HepG2 (cell line): ENCODE measurements around the gene SLC41A3. TPM values are rescaled to one million over a fixed set of nuclear protein-coding genes. Genes with fewer than 3 reads are reported as not detected.

Source experiments
- FOXC1 ChIP-seq: sonication (generic); formaldehyde crosslinking; IDR thresholded peaks from 2 replicates; pipeline ENCODE4 v1.8.0; 2022; ENCODE audit warnings: mild to moderate bottlenecking, missing genetic modification reagents, borderline replicate concordance
- GABPA ChIP-seq, 2 experiments: IDR thresholded peaks; 2 replicates each; pipeline ENCODE4 v1.6.1; 2011 to 2016; ENCODE audit warnings: low read depth in 2 of 2, low read length in 1 of 2, missing biosample characterization in 1 of 2, missing genetic modification characterization in 1 of 2
- GABPB1 ChIP-seq: IDR thresholded peaks from 2 replicates; pipeline ENCODE4 v1.6.1; 2016; ENCODE audit warnings: mild to moderate bottlenecking, missing genetic modification reagents, moderate library complexity, missing compliant biosample characterization
- HDAC2 ChIP-seq: sonication (generic); formaldehyde crosslinking; IDR thresholded peaks from 2 replicates; pipeline ENCODE4 v1.4.0; 2020; ENCODE audit warnings: missing genetic modification reagents
- HNRNPK ChIP-seq: fragments of 200-400 bp; formaldehyde crosslinking; IDR thresholded peaks from 2 replicates; pipeline ENCODE4 v1.6.1; 2018; ENCODE audit warnings: low read length, low read depth, moderate library complexity, mild to moderate bottlenecking; ENCODE audit not compliant: poor library complexity, severe bottlenecking
- HOXD1 ChIP-seq: sonication (generic); formaldehyde crosslinking; IDR thresholded peaks from 2 replicates; pipeline ENCODE4 v1.5.0; 2020; ENCODE audit warnings: missing genetic modification reagents
- MEIS2 ChIP-seq: sonication (generic); formaldehyde crosslinking; IDR thresholded peaks from 2 replicates; pipeline ENCODE4 v1.9.0; 2021; ENCODE audit warnings: mild to moderate bottlenecking, missing genetic modification reagents
- NFIB ChIP-seq: sonication (generic); formaldehyde crosslinking; IDR thresholded peaks from 2 replicates; pipeline ENCODE4 v1.9.0; 2021; ENCODE audit warnings: missing genetic modification reagents, mild to moderate bottlenecking, borderline replicate concordance
- NR2C2 ChIP-seq: sonication (generic); formaldehyde crosslinking; IDR thresholded peaks from 2 replicates; pipeline ENCODE4 v1.4.0; 2020; ENCODE audit warnings: missing genetic modification reagents, mild to moderate bottlenecking, moderate library complexity, borderline replicate concordance
- NRL ChIP-seq: sonication (generic); formaldehyde crosslinking; IDR thresholded peaks from 2 replicates; pipeline ENCODE4 v1.5.0; 2020; ENCODE audit warnings: missing genetic modification reagents, mild to moderate bottlenecking, moderate library complexity, borderline replicate concordance
- POGZ ChIP-seq: sonication (generic); formaldehyde crosslinking; IDR thresholded peaks from 2 replicates; pipeline ENCODE4 v1.4.0; 2020; ENCODE audit warnings: mild to moderate bottlenecking, missing genetic modification reagents
- SAP130 ChIP-seq: IDR thresholded peaks from 2 replicates; pipeline ENCODE4 v1.6.1; 2016; ENCODE audit warnings: low read depth
- YEATS4 ChIP-seq: sonication (generic); formaldehyde crosslinking; IDR thresholded peaks from 2 replicates; pipeline ENCODE4 v1.4.0; 2020; ENCODE audit warnings: missing genetic modification reagents, borderline replicate concordance
- ZBTB7B ChIP-seq: sonication (generic); formaldehyde crosslinking; IDR thresholded peaks from 2 replicates; pipeline ENCODE4 v1.4.0; 2020; ENCODE audit warnings: missing genetic modification reagents
- ZFAT ChIP-seq: sonication (generic); formaldehyde crosslinking; conservative IDR thresholded peaks from 2 replicates; pipeline ENCODE4 v1.8.1; 2023; ENCODE audit warnings: missing genetic modification reagents, inconsistent platforms
- ZFX ChIP-seq: sonication (generic); formaldehyde crosslinking; IDR thresholded peaks from 2 replicates; pipeline ENCODE4 v1.4.0; 2020; ENCODE audit warnings: mild to moderate bottlenecking, low read depth, missing genetic modification reagents, moderate library complexity
- ZNF441 ChIP-seq: sonication (generic); formaldehyde crosslinking; IDR thresholded peaks from 2 replicates; pipeline ENCODE4 v1.7.0; 2021; ENCODE audit warnings: missing genetic modification reagents, borderline replicate concordance
- ZNF468 ChIP-seq: sonication (generic); formaldehyde crosslinking; IDR thresholded peaks from 2 replicates; pipeline ENCODE4 v1.8.0; 2022; ENCODE audit warnings: mild to moderate bottlenecking, moderate library complexity, missing genetic modification reagents
- ZNF556 ChIP-seq: sonication (generic); formaldehyde crosslinking; IDR thresholded peaks from 2 replicates; pipeline ENCODE4 v1.4.0; 2020; ENCODE audit warnings: mild to moderate bottlenecking, missing genetic modification reagents, borderline replicate concordance
- ZNF557 ChIP-seq: sonication (generic); formaldehyde crosslinking; IDR thresholded peaks from 2 replicates; pipeline ENCODE4 v1.4.0; 2020; ENCODE audit warnings: missing genetic modification reagents
- ZNF7 ChIP-seq: IDR thresholded peaks from 2 replicates; pipeline ENCODE4 v1.6.1; 2016; ENCODE audit warnings: missing biosample characterization, missing genetic modification reagents
- ZNF75D ChIP-seq: sonication (generic); formaldehyde crosslinking; IDR thresholded peaks from 2 replicates; pipeline ENCODE4 v1.8.1; 2023; ENCODE audit warnings: missing genetic modification reagents, mild to moderate bottlenecking, borderline replicate concordance
- ZNF891 ChIP-seq: sonication (generic); formaldehyde crosslinking; IDR thresholded peaks from 2 replicates; pipeline ENCODE4 v1.5.0; 2020; ENCODE audit warnings: mild to moderate bottlenecking, missing genetic modification reagents
- ZSCAN25 ChIP-seq: sonication (generic); formaldehyde crosslinking; IDR thresholded peaks from 2 replicates; pipeline ENCODE4 v1.8.0; 2022; ENCODE audit warnings: mild to moderate bottlenecking, missing genetic modification reagents
- polyA plus RNA-seq, 8 experiments: library from polyadenylated mRNA; depleted of rRNA in 3 of 8; stranded (reverse) in 7 of 8; unstranded in 1 of 8; fragments of >200 nt; fragmentation: Illumina TruSeq in 4 of 8; extraction: Trizol in 4 of 8; gene quantifications; 2 replicates each; pipeline versions ENCODE4 v1.2.1 to v1.2.3, GENCODE V29; 2011 to 2016; ENCODE audit warnings: low read depth in 4 of 8, missing spikeins in 1 of 8, mixed read lengths in 1 of 8; ENCODE audit not compliant: insufficient read depth in 1 of 8
- total RNA-seq, 5 experiments: library from RNA; depleted of rRNA; stranded (reverse); fragments of >200 nt; fragmentation: Illumina TruSeq; extraction: Trizol; gene quantifications; 2 replicates each; pipeline ENCODE4 v1.2.3, GENCODE V29; 2016; ENCODE audit warnings: low read depth in 1 of 5
- TF ChIP-seq, protein P1 (sequence below): fragments of 450-650 bp; IDR thresholded peaks from 2 replicates; pipeline ENCODE4 v1.6.1; 2017
- TF ChIP-seq, protein P2 (sequence below): sonication (generic); formaldehyde crosslinking; IDR thresholded peaks from 2 replicates; pipeline ENCODE4 v1.8.1; 2023; ENCODE audit warnings: mild to moderate bottlenecking, missing genetic modification reagents

The SLC41A3 gene
- total and polyA plus RNA-seq, 2 of the 13 experiments (the other 11 are each of a cell fraction or from before 2014, with no cell fraction given) = 26.0 to 71.1 TPM

DNA sequence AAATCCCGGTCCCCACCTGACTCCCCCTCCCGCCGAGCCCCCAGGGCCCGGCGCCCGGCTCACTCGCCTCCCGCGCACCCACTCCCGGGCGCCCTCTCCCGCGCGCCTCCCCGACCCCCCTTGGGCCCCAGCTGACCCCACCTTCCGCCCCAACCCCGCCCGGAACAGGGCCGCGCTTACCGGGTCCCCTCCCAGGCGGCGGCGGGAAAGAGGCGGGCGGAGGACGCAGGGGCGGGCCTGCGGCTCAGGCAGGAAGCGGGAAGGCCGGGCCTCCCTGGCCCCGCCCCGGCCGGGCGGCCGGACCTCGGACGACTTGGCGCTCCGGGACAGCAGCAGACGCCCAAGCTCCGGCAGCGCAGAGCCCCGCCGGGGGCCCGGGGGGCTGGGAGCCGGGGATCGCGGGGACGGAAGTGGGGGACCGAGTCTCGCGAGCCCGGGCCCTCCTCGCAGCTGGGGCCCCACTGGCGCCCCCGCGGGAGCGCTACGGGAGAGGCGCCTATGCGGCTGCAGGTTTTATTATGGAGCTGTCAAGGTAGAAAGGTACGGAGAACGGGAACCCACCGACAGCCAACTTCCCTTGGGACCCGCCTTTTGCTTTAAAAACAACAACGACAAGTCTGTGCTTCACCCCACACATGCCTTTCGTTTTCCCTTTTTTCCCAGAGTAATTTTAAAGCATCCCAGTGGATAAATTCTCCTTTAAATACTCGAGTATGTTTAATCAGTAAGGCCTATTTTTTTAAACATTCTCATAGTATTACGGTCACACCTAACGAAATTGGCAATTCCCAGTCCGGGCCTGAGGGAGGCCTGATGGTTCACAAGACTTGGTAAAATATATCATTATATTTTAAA lies at the start of gene SLC41A3 (continued):
- TF ChIP-seq NRL (no peak), ZFAT (CRISPR knock-in tag) (no peak), GABPB1 (CRISPR knock-in tag) (peak; percentile 86), ZNF557 (CRISPR knock-in tag) (no peak), ZNF556 (CRISPR knock-in tag) (peak; percentile 83; the same call in 1 of the 2 replicates), ZNF441 (CRISPR knock-in tag) (peak; percentile 51; the same call in 1 of the 2 replicates), SAP130 (CRISPR knock-in tag) (peak; percentile 71), NFIB (CRISPR knock-in tag) (no peak), GABPA (IDR thresholded peaks at IDR 0.05; ENCODE audit: low read depth, low read length) (peak; percentile 59), GABPA (CRISPR knock-in tag; IDR thresholded peaks at IDR 0.05; ENCODE audit: low read depth) (peak; percentile 32), ZNF75D (no peak), HOXD1 (CRISPR knock-in tag) (0 out of 2 replicates have a peak, but pooled peaks have one; percentile 1), HDAC2 (CRISPR knock-in tag) (peak; percentile 32; the same call in 1 of the 2 replicates), MEIS2 (CRISPR knock-in tag) (peak; percentile 44; the same call in 1 of the 2 replicates), HNRNPK (peak; percentile 89), ZNF7 (CRISPR knock-in tag) (no peak), NR2C2 (peak; percentile 45; the same call in 1 of the 2 replicates), POGZ (CRISPR knock-in tag) (peak; percentile 69), YEATS4 (CRISPR knock-in tag) (peak; percentile 36; the same call in 1 of the 2 replicates), ZSCAN25 (CRISPR knock-in tag) (no peak), ZBTB7B (peak; percentile 43; the same call in 1 of the 2 replicates), ZNF468 (no peak), ZNF891 (peak; percentile 51; the same call in 1 of the 2 replicates), FOXC1 (CRISPR knock-in tag) (peak; percentile 14; the same call in 1 of the 2 replicates), ZFX (peak; percentile 70; the same call in 1 of the 2 replicates)
- TF ChIP-seq, protein P1, sequence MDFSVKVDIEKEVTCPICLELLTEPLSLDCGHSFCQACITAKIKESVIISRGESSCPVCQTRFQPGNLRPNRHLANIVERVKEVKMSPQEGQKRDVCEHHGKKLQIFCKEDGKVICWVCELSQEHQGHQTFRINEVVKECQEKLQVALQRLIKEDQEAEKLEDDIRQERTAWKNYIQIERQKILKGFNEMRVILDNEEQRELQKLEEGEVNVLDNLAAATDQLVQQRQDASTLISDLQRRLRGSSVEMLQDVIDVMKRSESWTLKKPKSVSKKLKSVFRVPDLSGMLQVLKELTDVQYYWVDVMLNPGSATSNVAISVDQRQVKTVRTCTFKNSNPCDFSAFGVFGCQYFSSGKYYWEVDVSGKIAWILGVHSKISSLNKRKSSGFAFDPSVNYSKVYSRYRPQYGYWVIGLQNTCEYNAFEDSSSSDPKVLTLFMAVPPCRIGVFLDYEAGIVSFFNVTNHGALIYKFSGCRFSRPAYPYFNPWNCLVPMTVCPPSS = no peak
- TF ChIP-seq, protein P2, sequence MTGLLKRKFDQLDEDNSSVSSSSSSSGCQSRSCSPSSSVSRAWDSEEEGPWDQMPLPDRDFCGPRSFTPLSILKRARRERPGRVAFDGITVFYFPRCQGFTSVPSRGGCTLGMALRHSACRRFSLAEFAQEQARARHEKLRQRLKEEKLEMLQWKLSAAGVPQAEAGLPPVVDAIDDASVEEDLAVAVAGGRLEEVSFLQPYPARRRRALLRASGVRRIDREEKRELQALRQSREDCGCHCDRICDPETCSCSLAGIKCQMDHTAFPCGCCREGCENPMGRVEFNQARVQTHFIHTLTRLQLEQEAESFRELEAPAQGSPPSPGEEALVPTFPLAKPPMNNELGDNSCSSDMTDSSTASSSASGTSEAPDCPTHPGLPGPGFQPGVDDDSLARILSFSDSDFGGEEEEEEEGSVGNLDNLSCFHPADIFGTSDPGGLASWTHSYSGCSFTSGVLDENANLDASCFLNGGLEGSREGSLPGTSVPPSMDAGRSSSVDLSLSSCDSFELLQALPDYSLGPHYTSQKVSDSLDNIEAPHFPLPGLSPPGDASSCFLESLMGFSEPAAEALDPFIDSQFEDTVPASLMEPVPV (CRISPR knock-in tag) = peak; percentile 56; the same call in 1 of the 2 replicates
